PC-3 (cell line): ENCODE data around the gene DAPP1. TPM values are rescaled to one million over a fixed set of nuclear protein-coding genes. Genes with fewer than 3 reads are reported as not detected.

ENCODE experiments used
- ATAC-seq: fragments of 200-7000 bp; cut with Tn5 transposase; 2 replicates; pipeline ENCODE4 v1.9.1; 2020; ENCODE audit warnings: mild to moderate bottlenecking, moderate library complexity
- BruUV-seq: library from RNA; stranded (reverse); fragments of 400-500 nt; replicated peaks from 2 replicates; lab custom pipeline; 2021; lab: Mats Ljungman, UMichigan
- CTCF ChIA-PET: fragments of 300-600 bp; sonication (Branson Sonifier 250); formaldehyde crosslinking; loops from one replicate; lab custom pipeline; 2022; ENCODE audit warnings: antibody characterized with exemption; lab: Charles Lee
- POLR2A ChIA-PET: fragments of 300-600 bp; sonication (Branson Sonifier 250); formaldehyde crosslinking; loops from one replicate; lab custom pipeline; 2022; ENCODE audit warnings: antibody characterized with exemption; ENCODE audit not compliant: unreplicated experiment; lab: Charles Lee
- DNase-seq: peaks from one replicate; pipeline ENCODE4 v3.0.0-alpha.2; 2015
- H2AFZ ChIP-seq: fragments of 300-600 bp; sonication (generic); 2 replicates; pipeline ENCODE4 v1.6.0; 2016; ENCODE audit warnings: antibody characterized with exemption, low read length
- H3F3A ChIP-seq: fragments of 300-600 bp; sonication (generic); one replicate; pipeline ENCODE4 v1.6.0; 2017; ENCODE audit warnings: antibody characterized with exemption, low read length, control low read depth, mild to moderate bottlenecking; ENCODE audit not compliant: unreplicated experiment
- H3K27ac ChIP-seq: fragments of 300-600 bp; sonication (generic); 2 replicates; pipeline ENCODE4 v1.5.1; 2016; ENCODE audit warnings: mild to moderate bottlenecking, low read length
- H3K27me3 ChIP-seq: fragments of 300-600 bp; sonication (generic); 2 replicates; pipeline ENCODE4 v1.6.1; 2016; ENCODE audit warnings: low read length, mixed read lengths
- H3K36me3 ChIP-seq: fragments of 300-600 bp; sonication (generic); 2 replicates; pipeline ENCODE4 v1.6.1; 2016; ENCODE audit warnings: low read depth, mixed run types, low read length, mixed read lengths
- H3K4me1 ChIP-seq: fragments of 300-600 bp; sonication (generic); 2 replicates; pipeline ENCODE4 v1.5.1; 2016; ENCODE audit warnings: low read length; ENCODE audit not compliant: insufficient read depth
- H3K4me2 ChIP-seq: fragments of 300-600 bp; sonication (generic); 2 replicates; pipeline ENCODE4 v1.6.0; 2016; ENCODE audit warnings: low read length
- H3K4me3 ChIP-seq: fragments of 300-600 bp; sonication (generic); 2 replicates; pipeline ENCODE4 v1.5.1; 2016; ENCODE audit warnings: mild to moderate bottlenecking, low read length, mixed read lengths
- H3K79me2 ChIP-seq: fragments of 300-600 bp; sonication (generic); 2 replicates; pipeline ENCODE4 v1.6.1; 2017; ENCODE audit warnings: low read length, mixed read lengths
- H3K9ac ChIP-seq: fragments of 300-600 bp; sonication (generic); 2 replicates; pipeline ENCODE4 v1.6.0; 2016; ENCODE audit warnings: mild to moderate bottlenecking, low read length
- H3K9me2 ChIP-seq: fragments of 300-600 bp; sonication (generic); replicated peaks from 2 replicates; pipeline ENCODE4 v1.6.1; 2016; ENCODE audit warnings: mixed run types, low read length, mixed read lengths
- H3K9me3 ChIP-seq: fragments of 300-600 bp; sonication (generic); 2 replicates; pipeline ENCODE4 v1.6.1; 2016; ENCODE audit warnings: low read length, mixed read lengths
- H4K20me1 ChIP-seq: fragments of 300-600 bp; sonication (generic); 2 replicates; pipeline ENCODE4 v1.6.1; 2016; ENCODE audit warnings: low read length, mixed read lengths
- EZH2 ChIP-seq: fragments of 300-600 bp; sonication (generic); IDR thresholded peaks from one replicate; pipeline ENCODE4 v1.6.1; 2017; ENCODE audit warnings: antibody characterized with exemption, mild to moderate bottlenecking, low read length; ENCODE audit not compliant: unreplicated experiment
- EZH2phosphoT487 ChIP-seq: fragments of 300-600 bp; sonication (generic); IDR thresholded peaks from 2 replicates; pipeline ENCODE4 v1.6.1; 2018; ENCODE audit warnings: mild to moderate bottlenecking, antibody characterized with exemption, low read length, borderline replicate concordance
- intact Hi-C: fragments of 100-400 bp; cut with micrococcal nuclease; formaldehyde crosslinking; loops from 2 replicates; pipeline ENCODE4 v1.9.0; 2023
- total RNA-seq: library from RNA; depleted of rRNA; stranded (reverse); fragments of >200 nt; gene quantifications from 2 replicates; pipeline ENCODE4 v1.2.3, GENCODE V29; 2014
- TF ChIP-seq, protein P1 (sequence below): fragments of 300-600 bp; sonication (generic); conservative IDR thresholded peaks from 2 replicates; pipeline ENCODE4 v1.5.1; 2017; ENCODE audit warnings: antibody characterized with exemption, low read depth, mild to moderate bottlenecking, low read length

DAPP1 gene
- total RNA-seq, 1 experiment from 2014 or later, result 11.6 TPM

DNA sequence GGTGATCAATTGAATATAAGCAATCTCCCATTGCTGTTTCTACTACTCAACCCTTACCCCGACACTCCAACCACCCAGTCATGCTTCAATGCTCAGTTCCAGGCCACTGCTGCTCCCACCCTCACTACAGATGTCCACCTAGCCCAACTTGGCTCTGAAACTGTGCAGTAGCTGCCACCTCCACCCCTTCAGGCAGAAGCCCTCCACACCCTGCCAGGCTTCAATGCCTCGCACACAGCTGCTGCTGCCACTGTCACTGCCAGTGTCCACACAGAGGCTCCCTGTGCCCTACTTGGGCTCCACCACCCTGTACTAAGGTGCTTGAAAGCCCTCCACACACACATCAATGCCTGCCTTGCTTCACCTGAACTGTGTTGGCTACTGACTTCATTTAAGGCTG lies 43.0 kb downstream of the DAPP1 start:
- H3K9me2 ChIP-seq, result no peaks in the 10 kb centered on the region
- H3K4me2 ChIP-seq, result no peak overlapping the region
- CTCF ChIA-PET, result no interaction called here
- no TSS peak for BruUV-seq
- no peaks in the 10 kb centered on the region for H3K36me3 ChIP-seq
- DNase-seq (no peak), ATAC-seq (no peak)
- H3K79me2 ChIP-seq, result no peaks in the 10 kb centered on the region
- no peak overlapping the region for H3K9ac ChIP-seq
- TF ChIP-seq EZH2phosphoT487, result no peak
- TF ChIP-seq EZH2, result no peak
- TF ChIP-seq, protein P1, sequence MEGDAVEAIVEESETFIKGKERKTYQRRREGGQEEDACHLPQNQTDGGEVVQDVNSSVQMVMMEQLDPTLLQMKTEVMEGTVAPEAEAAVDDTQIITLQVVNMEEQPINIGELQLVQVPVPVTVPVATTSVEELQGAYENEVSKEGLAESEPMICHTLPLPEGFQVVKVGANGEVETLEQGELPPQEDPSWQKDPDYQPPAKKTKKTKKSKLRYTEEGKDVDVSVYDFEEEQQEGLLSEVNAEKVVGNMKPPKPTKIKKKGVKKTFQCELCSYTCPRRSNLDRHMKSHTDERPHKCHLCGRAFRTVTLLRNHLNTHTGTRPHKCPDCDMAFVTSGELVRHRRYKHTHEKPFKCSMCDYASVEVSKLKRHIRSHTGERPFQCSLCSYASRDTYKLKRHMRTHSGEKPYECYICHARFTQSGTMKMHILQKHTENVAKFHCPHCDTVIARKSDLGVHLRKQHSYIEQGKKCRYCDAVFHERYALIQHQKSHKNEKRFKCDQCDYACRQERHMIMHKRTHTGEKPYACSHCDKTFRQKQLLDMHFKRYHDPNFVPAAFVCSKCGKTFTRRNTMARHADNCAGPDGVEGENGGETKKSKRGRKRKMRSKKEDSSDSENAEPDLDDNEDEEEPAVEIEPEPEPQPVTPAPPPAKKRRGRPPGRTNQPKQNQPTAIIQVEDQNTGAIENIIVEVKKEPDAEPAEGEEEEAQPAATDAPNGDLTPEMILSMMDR, result no peak
- no peak overlapping the region for H2AFZ ChIP-seq
- H3K9me3 ChIP-seq, result no peaks in the 10 kb centered on the region
- POLR2A ChIA-PET, result no interaction called here
- H3K27ac ChIP-seq, result no peak overlapping the region
- no peaks in the 10 kb centered on the region for H3K27me3 ChIP-seq
- H4K20me1 ChIP-seq, result no peaks in the 10 kb centered on the region
- H3K4me1 ChIP-seq, result peaks cover 18% of the 10 kb centered on the region
- intact Hi-C loops, result loop anchor here (5.0 kb wide), 1 partner anchor 42 kb away; the partner anchor contains the start of gene DAPP1
- no peak overlapping the region for H3K4me3 ChIP-seq
- no peaks in the 10 kb centered on the region for H3F3A ChIP-seq

GRCh38 chr4:99860521-99860920 lies 43.9 kb downstream of the DAPP1 start:
- no peaks in the 10 kb centered on the region for H3F3A ChIP-seq
- H3K4me1 ChIP-seq, result peaks cover 18% of the 10 kb centered on the region
- TF ChIP-seq EZH2phosphoT487, result no peak
- TF ChIP-seq, protein P1, result no peak
- TF ChIP-seq EZH2, result no peak
- DNase-seq, result no peak
- no peaks in the 10 kb centered on the region for H3K27me3 ChIP-seq
- H2AFZ ChIP-seq, result no peak overlapping the region
- BruUV-seq, result no TSS peak
- no peaks in the 10 kb centered on the region for H3K36me3 ChIP-seq
- H3K79me2 ChIP-seq, result no peaks in the 10 kb centered on the region
- H3K9ac ChIP-seq, result no peak overlapping the region
- CTCF ChIA-PET, result no interaction called here
- H3K4me3 ChIP-seq, result no peak overlapping the region
- no peak overlapping the region for H3K4me2 ChIP-seq
- H4K20me1 ChIP-seq, result no peaks in the 10 kb centered on the region
- no peak overlapping the region for H3K27ac ChIP-seq
- POLR2A ChIA-PET, result no interaction called here
- no peak for ATAC-seq
- intact Hi-C loops, result loop anchor here (5.0 kb wide), 1 partner anchor 43 kb away; the partner anchor contains the start of gene DAPP1
- no peaks in the 10 kb centered on the region for H3K9me3 ChIP-seq
- H3K9me2 ChIP-seq, result no peaks in the 10 kb centered on the region

GRCh38 chr4:99861120-99861905 lies 44.7 kb downstream of the DAPP1 start:
- Histone ChIP-seq H3K9me3 (no peaks in the 10 kb centered on the region), H3K4me3 (no peak overlapping the region), H4K20me1 (no peaks in the 10 kb centered on the region), H3K27ac (no peak overlapping the region), H3K4me1 (peaks cover 11% of the 10 kb centered on the region; the same call in 1 of the 2 replicates), H3K27me3 (no peaks in the 10 kb centered on the region), H3K9me2 (no peaks in the 10 kb centered on the region), H2AFZ (no peak overlapping the region), H3F3A (no peaks in the 10 kb centered on the region), H3K79me2 (no peaks in the 10 kb centered on the region), H3K4me2 (no peak overlapping the region), H3K36me3 (no peaks in the 10 kb centered on the region), H3K9ac (no peak overlapping the region)
- ChIA-PET POLR2A (no interaction called here), CTCF (no interaction called here)
- no peak for DNase-seq
- ATAC-seq, result no peak
- TF ChIP-seq, protein P1, result no peak
- TF ChIP-seq EZH2 (no peak), EZH2phosphoT487 (no peak)
- BruUV-seq, result no TSS peak
- intact Hi-C loops, result loop anchor here (5.0 kb wide), 1 partner anchor 44 kb away; the partner anchor contains the start of gene DAPP1
